UCSD-AML1 (cell line): Measurements from ENCODE around the gene JADE1.
A peak's percentile ranks its signal among the peaks of the same experiment; 100 is the strongest.

ENCODE experiments used
- DNase-seq: peaks from one replicate; lab custom pipeline; 2025; ENCODE audit not compliant: unreplicated experiment; lab: John Stamatoyannopoulos, UW

The JADE1 gene

DNA sequence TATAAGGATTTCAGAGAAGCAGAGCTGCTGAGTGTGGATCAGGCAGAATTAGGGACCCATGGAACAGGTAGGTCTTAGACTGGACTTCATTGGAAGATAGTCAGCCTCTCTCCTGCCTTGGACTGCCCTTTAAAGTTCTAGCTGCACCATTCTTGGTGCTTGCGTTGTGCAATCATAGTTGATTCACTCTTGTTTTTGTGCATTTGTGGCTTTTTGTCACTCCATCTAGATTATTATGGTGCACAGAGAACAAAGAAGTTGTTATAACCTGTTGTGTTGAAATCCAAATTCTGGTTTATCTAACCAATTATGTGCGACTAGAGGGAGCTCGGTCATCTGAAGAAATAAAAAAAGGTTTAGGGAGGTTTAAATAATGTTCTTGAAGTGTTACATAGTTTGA, 59.3 kb downstream of the JADE1 start:
- no peak for DNase-seq

DNA sequence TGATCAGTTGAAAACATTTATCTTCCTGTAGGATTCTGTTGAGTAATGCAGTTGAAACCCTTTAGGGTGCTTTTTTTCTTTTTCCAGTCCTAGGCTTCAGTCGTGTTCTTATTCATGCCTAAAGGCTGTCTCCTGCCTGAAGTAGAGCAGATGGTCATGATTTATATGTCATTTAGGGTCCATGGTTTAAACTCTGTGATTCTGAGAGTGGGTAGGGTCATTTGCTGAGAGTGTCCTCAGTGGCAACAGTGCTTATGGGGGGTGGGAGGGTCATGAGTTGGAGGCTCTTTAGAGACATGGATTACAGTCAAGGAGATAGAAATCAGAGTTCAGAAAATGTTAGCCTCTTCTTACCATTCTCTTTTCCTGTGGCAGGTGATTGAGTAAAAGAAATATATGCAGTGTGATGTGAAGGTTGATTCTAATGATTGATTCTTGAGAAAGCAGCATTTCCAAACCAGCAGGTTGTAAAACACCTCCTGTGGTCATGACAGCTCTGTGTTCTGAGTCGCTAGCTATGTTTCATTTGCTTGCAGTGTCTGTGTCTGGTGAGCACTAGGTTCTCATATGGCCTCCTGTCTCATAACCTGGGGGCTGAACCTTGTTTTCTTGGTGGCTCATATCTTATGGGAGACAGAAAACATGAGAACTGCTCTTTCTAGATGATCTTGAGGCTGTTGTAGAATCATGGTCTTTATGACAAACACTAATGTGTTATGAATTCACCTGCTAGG, 60.4 kb downstream of the JADE1 start:
- DNase-seq, result no peak

DNA sequence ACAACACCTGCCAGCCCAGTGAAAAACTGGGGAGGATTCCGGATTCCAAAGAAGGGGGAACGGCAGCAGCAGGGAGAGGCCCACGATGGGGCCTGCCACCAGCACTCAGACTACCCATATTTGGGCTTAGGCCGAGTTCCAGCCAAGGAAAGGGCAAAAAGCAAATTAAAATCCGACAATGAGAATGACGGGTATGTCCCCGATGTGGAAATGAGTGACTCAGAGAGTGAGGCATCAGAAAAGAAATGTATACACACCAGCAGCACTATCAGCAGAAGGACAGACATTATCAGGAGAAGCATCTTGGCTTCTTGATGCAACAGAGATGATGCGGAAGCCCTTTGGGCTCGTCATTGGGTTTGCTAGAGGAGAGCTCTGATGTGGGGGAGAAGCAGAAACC, 62.4 kb downstream of the JADE1 start:
- DNase-seq, result no peak

DNA sequence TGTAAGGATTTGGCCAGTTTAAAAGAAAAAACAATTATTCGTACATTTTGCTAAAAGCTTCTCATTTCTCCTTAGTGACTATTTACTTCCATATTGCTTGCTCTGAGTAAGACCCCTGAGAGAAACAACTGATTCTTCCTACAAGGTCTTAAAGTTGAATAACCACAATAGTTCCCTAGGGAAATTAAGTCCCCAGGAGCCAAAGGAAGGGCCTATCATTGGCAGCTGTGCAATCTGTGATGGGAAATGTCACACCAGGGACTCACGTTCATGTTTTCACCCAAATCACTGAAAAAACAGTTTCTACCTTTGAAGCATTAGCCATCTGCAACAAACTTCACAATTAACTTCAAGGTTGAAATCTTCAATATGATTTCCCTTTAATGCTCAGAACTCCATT, 66.7 kb downstream of the JADE1 start:
- no peak for DNase-seq

DNA sequence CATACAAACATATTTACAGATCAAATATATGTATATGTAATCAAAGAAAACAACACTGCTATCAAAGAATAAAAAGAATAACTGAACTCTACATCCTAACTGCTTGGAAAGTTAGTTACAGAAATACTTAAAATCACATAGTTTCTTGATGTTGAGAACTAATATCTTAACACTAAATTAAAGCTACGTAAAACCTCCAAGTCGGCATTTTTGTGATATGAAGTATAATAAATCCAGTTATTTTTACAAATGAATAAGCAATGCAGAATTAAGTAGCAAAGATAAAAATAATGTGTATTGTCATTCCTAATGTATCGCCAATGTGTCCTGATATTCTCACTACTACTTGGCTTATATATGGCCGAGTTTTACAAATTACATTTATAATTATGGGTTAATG, 68.4 kb downstream of the JADE1 start:
- DNase-seq, result no peak

DNA sequence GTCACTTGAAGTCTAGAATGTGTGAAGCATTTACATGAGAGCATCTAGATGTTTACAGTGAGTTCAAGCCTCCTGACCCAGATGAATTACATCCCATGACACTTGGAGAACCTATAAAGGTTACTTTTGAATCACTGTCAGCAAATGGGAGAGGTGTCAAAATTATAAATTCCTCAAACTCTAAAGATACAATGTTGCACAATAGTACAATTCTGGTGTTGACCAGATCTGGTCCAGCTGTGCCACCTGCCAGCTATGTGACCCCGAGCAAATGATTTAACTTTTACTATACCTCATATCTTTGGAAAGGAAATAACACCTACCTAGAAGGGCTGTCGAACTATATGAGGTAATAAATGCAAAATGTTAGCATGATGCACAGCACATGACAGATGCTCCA, 69.8 kb downstream of the JADE1 start:
- DNase-seq, result no peak

DNA sequence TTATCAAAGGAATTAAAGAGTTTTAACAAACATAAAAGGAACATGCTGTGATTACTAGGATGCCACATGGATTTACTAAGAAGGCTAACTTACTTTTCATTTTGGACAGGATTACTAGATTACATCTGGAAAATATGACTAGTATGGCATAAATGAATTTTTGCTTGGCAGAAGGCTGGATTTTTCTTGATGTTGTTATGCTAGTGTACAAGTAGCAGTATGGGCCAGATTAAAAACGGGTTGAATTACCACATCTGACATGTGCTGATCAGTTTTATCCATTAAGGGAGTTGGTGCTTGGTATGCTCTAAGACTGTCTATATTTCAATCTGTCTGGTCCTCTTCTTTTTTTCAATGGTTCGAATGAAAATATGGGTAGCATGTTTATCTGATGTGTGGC, 70.5 kb downstream of the JADE1 start:
- DNase-seq, result no peak

DNA sequence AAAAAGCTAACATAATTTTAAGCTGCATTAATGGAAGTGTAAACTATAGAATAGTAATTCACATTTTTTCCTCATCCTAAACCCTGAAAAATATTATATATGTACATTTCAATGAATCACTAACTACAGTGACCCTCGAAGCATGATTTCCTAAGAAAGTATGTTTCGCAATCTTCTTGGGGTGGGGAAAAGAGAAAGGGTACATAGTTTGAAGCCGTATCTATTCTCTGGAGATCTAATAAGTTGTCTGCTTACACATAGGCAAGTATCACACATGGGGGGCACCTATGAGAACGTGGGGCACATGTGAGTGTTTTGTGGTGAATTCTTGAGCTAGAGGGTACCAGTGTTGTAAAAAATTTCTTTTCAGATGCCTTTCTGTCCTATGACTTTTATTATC, 71.2 kb downstream of the JADE1 start:
- no peak for DNase-seq

DNA sequence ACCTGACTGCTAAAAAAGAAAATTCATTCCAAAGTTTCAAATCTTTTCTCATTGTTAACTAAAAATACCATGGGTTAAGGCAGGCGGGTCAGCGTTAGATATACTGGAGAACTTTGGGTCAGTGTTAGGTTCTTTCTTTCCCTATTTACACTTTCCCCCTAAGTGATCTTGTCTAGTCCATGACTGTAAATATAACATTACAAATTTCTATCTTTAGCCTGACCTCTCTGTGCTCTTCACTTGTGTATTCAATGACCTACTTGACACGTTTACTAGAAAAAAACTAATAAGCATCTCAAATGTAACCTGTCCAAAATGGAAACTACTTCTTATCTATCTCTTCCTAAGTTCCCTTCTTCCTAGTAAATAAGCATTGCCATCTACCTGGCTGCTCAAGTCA, 95.3 kb downstream of the JADE1 start:
- no peak for DNase-seq

DNA sequence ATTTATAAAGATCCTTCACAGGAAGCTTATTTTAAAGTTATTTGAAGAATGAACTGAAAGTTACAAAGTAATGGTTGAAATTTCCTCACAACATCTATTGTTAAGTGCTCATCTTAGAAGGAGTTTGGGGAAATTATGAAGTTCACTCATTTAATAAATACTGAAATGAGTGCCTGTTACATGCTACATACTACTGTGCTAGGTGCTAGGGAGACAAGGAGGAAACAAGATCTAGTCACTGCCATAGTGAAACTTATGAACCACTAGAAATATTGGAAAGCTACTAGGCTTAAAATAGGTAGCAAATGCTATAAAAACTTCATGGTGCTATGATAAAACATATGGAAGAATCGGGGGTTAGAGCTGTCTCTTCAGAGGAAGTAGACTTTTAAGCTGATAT, 97.1 kb downstream of the JADE1 start:
- DNase-seq, result no peak

DNA sequence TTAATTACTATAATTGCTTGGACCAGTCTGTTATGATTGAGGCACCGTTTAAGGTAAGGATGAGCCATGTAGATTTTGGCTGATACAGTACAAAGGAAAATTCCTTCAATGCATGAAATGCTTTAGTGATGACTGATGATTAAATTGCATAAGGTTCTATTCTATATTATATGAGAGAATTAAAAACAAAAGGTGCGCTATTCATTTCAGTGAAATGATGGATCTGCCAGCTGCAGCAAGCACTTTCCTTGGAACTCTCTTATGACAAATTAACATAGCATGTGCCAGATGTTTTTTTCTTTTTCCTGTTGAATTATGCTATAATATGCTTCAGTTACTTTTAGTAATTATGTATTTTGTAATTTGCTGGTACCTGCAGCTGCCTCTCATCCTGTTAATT, 98.5 kb downstream of the JADE1 start:
- DNase-seq, result no peak

DNA sequence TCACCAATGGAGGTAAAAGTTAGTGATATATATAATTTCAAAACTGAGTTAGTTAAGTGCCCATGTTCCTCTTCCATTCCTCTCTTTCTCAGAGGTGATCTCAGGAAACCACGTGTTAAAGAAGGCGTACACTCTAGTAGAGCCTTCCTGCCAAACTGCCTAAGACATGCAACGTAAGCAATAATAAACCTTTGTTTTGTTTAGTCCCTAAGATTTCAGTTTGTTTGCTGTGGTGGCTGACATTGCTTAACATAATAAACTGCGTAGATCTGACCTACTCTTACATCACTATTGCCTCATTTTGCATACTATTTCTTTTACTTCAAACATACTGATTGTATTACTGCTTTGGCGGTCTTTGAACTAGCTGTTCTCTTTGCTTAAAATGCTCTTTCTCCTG, 99.2 kb downstream of the JADE1 start:
- no peak for DNase-seq

DNA sequence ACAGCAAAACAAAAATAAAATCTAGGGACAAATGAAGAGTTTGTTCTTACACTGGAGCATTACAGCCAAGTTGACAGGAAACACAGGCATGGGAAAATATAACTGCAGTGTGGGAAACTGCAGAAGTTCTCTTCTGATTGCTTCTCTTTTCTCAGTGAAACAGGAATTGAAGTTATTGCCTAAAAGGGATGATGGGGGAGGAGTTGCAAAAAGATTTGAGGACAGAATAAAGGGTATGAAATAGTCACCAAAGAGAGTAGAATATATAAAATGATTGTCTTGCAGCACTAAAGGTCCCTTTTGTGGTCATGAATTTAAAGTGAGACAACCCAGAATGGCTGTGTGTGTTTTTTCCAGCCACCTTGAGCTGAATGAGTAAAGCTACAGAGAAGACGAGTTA, 103.7 kb downstream of the JADE1 start:
- DNase-seq, result no peak

DNA sequence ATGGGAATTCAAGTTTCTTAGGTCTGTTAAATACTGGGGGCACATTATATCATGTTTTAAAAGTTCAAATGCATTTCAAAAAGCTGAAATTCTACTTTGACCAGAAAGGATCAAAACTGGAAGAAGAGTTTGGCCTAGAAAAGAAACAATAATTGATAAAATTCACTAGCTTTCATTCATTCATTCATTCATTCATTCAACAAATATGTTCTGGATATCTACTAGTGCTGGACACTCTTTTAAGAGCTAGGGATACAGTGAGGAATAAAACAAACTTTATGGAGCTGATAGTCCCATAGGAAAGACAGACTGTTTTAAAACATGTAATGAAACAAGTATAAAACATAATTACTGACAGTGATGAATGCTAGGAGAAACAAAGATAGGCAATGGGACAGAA, 106.0 kb downstream of the JADE1 start:
- no peak for DNase-seq

DNA sequence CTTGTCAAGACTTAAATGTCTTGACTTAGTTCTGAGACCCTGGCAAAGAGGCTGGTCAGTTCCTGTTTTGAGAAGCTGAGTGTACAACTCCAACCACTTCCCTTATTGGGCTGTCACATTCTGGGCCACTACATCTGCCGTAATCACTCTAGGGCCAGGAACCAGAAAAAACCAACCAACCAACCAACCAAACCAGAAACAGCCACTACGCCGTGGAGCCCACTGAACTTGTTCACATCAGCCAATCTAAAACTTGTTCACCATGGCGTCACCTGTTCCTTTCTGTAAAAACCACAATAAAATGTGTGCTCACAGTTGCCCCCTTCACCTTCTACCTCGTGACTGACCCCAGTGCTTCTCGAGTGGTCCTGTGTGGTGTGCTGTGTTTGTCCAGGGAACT, 107.3 kb downstream of the JADE1 start:
- peak; percentile 58 for DNase-seq

DNA sequence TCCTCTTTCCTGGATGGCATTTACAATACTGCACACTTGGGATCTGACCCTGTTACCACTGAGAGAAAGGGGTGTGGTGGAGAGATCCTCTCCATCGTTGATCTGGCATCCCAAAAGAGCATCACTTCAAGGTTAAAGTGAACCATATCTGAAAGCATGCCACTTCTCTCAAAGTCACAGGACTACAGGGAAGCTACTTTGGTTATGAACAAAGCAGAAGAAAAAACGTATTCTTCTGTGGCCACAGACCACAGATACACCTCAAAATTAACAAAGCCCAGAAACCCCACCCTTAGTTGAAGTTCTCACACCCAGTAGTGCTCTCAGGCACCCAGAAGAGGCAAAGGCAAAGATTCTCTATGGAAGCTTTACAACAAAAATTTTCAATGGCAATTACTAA, 108.3 kb downstream of the JADE1 start:
- no peak for DNase-seq

DNA sequence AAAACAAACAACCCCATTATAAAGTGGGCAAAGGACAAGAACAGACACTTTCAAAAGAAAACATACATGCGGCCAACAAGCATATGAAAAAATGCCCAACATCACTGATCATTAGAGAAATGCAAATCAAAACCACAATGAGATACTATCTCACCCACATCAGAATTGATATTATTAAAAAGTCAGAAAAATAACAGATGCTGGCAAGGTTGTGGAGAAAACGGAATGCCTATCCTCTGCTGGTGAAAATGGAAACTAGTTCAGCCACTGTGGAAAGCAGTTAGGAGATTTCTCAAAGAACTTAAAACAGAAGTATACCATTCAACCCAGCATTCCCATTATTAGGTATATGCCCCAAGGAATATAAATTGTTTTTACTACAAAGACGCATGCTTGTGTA, 112.5 kb downstream of the JADE1 start:
- DNase-seq, result no peak
